T-helper 2 cell treated with Interferon-gamma antibody and Interleukin-4, amounts not matched to agents 100 ng/mL and 5 ng/mL, for 36 hours (primary cell): ENCODE measurements around the gene MPV17L2. TPM values are rescaled to one million over a fixed set of nuclear protein-coding genes. Genes with fewer than 3 reads are reported as not detected.
"Not testable (repeated sequence)": the region's sequence is repeated elsewhere in the genome, so short reads cannot be mapped to it uniquely, and the experiment has no call there.

Experiments used
- intact Hi-C: fragments of 100-400 bp; cut with micrococcal nuclease; formaldehyde crosslinking; loops from one replicate; pipeline ENCODE4 v1.15.1; 2023
- total RNA-seq: library from RNA; stranded (reverse); gene quantifications from 2 replicates; pipeline ENCODE4 v1.2.3, GENCODE V29; 2022

MPV17L2 gene
- 7.4 and 9.6 TPM in 2 replicates for total RNA-seq

DNA sequence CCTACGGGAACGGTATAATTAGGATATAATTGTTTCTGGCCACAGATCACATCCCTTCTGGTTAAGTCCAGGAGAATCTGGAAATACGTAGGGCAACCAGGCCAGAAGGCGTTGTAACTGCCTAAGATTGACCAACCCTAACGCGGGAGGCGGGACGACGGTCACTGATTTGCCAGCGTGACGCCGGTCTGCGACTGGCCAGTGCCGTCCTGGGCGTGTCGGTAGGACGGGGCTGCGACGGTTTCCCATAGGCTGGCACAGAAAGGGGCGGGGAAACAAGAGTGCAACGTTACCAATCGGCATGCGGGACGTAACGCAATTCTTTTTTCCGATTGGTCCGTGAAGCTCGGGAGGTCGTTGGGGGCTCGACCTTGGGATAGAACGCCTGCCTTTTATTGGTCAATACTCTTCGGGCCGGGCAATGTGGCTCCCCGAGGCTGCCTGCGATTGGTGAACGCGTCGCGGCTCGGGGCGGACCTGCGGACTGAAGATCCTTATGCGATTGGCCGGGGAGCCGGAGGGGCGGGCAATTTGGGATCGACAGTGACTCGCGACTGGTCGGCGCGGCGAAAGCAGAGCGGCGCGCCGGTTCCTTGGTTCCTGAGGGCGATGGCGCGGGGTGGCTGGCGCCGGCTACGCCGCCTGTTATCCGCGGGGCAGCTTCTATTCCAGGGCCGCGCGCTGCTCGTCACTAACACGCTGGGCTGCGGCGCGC, at the start of gene MPV17L2:
MPV17L2 (plus strand) TSS at position 546 of the 715 bp plus-strand sequence; CDS start at position 610, 64 bp downstream.
- intact Hi-C loops = loop anchor here (1.0 to 5.0 kb wide), 5 partner anchors 11 to 186 kb away; partner anchors contain the start of genes ARRDC2, LSM4 and RAB3A

DNA sequence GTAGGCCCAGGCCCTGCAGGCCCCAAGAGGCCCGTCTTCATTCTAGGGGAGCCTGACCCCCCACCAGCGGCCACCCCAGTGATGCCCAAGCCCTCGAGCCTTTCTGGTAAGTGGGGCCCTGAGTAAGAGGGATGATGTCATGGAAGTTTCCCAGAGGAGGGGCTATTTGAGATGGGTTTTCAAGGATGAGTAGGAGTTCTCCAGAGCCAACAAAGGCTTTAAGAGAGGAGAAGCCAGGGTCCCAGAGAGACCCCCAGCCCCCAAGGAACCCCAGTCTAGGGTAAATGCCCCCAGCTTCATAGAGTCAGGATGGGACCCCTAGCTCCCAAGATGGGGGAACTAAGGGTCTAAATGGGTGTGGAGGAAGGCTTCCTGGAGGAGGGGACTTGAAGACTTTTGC, 49.1 kb upstream of the MPV17L2 start:
- intact Hi-C loops = no loop called here

DNA sequence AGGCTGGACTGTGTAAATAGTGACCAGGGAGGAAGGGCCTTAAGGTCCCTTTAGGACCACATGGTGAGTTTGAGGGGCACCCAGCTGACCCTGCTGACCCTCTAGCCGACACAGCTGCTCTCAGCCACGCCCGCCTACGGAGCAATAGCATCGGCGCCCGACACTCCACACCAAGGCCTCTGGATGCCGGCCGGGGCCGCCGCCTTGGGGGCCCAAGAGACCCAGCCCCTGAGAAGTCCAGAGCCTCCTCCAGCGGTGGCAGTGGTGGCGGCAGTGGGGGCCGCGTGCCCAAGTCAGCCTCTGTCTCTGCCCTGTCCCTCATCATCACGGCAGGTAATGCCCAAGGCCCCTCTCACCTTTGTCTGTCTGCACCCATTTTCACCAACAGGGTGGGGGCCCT, 48.7 kb upstream of the MPV17L2 start:
- intact Hi-C loops = no loop called here

DNA sequence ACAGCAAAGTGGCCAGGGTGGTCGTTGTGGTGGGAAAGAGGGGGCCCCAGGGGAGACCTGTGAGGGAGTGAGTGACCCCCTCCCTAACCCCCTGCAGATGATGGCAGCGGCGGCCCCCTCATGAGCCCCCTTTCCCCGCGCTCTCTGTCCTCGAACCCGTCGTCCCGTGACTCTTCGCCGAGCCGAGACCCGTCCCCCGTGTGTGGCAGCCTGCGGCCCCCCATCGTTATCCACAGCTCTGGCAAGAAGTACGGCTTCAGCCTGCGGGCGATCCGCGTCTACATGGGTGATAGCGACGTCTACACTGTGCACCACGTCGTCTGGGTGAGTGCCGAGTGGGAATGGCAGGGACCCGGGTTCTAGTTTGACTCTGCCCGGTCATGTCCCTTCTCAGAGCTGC, 48.1 kb upstream of the MPV17L2 start:
- intact Hi-C loops = no loop called here

DNA sequence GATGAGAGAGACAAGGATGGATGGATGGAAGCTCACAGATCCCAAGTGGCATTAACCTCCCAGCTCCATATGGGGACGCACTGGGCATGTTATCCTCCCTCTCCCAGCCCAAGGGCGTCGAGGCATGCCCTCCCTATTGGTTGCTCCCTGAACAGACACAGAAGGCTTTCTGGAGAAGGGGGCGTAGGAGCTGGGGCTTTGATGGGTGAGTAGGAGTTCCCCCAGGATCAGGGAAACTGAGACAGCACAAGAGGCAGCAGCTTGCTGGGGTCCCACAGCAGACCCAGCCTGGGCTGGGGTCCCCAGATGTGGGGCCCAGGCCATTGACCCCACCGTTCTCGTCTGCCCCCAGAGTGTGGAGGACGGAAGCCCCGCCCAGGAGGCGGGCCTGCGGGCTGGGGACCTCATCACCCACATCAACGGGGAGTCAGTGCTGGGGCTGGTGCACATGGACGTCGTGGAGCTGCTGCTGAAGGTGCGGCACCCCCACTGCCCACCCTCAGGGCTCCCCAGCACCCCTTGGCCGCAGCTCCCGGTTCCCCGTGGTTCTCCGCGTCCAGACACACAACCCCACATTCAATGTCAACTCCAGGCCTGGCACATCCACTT, 47.5 kb upstream of the MPV17L2 start:
- intact Hi-C loops = no loop called here

DNA sequence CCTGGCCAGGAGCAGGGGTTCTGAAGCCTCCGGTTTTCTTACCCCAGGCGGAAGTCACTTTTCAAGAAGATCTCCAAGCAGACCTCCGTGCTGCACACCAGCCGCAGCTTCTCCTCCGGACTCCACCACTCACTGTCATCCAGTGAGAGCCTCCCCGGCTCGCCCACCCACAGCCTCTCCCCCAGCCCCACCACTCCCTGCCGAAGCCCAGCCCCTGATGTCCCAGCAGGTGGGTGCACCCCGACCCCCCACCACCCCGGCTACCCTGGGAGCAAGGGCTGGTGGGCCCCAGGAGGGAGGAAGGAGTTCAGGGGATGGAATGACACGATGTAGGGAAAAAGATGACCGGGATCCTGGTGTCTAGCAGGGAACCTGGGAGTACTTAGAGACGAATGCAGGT, 45.6 kb upstream of the MPV17L2 start:
- intact Hi-C loops = no loop called here

DNA sequence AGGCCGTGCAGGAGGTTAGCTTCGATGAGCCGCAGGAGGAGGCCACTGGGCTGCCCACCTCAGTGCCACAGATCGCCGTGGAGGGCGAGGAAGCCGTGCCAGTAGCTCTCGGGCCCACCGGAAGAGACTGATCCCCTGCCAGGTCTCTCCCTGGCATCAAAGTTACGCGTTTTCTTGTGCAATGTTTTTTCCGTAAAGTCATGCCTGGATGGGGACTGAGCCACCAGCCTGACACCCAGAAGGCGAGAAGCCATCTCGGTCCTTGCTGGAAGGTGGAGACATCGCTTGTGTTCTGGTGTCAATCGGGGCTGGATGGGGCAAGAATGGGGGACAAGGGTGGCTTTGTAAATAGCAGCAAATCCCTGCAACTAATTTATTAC, 43.4 kb upstream of the MPV17L2 start:
- intact Hi-C loops = no loop called here

DNA sequence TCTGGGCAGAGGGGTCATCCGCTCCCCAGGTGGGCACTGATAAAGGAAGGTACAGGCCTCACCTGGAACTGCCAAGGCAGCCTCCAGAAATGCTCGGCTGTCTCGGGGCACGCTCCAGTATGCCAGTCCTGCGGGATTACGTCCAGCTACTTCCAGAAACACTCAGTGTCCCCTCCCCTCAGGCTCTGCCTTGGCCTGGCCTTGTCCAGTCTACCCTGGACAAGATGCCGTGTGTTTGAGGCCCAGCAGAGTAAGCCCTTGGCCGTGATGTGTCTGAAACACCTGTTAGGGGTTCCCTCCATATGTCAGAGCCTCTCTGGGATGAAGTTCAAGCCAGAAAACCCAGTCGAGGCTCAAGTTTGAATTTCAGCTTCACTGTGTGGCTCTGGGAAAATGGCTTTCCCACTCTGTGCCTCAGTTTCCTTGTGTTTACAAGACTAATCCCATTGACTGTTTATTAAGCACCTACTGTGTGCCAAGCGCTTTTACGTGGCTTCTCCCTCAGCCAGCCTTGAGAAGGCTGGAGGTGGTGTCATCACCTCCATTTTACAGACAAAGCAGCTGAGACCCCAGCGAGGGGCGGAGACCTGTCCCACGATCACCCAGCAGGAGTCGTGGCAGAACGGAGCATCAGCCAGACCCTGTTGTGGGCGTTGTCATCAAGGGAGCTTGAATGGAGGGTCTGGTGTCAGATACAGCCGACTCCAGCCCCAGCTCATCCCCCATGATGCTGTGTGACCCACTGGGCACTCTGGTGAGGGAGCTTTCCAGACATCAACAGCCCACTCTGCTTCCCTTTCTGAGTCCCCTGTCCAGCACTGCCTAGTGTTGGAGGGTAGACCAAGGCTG, 42.0 kb upstream of the MPV17L2 start:
- intact Hi-C loops = loop anchor here (5.0 kb wide), 1 partner anchor 144 kb away; the partner anchor contains the start of gene ARRDC2

DNA sequence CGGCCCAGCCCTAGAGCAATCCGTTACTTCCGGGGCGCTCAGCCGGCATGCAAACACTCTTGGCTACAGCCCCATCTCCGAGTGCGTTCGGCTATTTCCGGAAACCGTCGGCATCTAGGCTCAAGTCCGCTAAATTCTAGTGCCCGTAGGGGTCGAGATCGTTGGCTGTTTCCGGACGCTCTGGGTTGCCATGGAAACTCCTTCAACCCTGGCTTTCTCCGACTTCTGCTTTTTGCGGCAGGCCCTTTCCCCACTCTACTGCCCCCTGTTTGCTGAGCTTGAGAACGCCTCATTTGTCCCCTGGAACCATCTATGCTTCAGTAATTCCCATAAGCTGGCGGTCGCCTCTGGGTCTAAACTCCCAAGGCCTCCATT, 40.6 kb upstream of the MPV17L2 start:
- intact Hi-C loops = loop anchor here (1.0 to 5.0 kb wide), 5 partner anchors 9 to 145 kb away; partner anchors contain the start of gene ARRDC2

DNA sequence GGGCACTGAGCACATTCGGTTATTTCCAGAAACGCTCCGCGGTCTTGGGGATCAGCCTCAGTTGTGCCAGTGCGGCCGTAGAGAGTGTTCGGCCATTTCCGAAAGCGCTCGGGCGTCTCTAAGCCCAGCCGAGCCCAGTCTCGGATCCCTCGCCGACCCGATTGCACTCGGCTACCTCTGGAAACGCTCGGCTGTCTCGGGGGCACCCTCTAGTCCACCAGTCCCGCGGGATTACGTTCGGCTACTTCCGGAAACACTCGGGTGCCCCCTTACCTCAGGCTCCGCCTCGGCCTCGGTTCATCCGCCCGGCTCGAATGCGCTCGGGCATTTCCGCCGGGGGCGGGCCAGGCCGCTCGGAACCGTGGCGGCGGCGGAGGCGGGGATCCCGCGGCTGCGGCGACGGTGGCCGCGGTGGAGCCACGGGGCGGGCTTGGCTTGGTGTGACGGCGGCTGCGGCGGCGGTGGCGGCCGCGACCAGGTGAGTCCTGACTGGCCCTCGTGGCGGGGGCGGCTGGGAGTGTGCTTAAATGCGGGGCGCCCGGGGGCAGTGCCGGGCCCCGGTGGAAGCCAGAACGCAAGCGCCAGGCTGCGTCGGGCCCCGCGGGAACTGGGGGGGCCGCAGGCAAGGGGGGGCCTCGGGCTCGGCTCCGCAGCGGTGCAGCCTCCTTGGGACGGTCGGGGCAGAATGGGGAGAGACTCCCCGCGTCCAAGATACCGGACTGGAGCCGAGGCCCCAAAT, 40.0 kb upstream of the MPV17L2 start, which contains the start of gene PIK3R2:
PIK3R2 (plus strand) TSS at position 347 of the 739 bp plus-strand sequence. CDS start 2,717 bp downstream, outside the sequence.
- intact Hi-C loops = loop anchor here (1.0 to 5.0 kb wide), 5 partner anchors 8 to 146 kb away; partner anchors contain the start of gene ARRDC2

DNA sequence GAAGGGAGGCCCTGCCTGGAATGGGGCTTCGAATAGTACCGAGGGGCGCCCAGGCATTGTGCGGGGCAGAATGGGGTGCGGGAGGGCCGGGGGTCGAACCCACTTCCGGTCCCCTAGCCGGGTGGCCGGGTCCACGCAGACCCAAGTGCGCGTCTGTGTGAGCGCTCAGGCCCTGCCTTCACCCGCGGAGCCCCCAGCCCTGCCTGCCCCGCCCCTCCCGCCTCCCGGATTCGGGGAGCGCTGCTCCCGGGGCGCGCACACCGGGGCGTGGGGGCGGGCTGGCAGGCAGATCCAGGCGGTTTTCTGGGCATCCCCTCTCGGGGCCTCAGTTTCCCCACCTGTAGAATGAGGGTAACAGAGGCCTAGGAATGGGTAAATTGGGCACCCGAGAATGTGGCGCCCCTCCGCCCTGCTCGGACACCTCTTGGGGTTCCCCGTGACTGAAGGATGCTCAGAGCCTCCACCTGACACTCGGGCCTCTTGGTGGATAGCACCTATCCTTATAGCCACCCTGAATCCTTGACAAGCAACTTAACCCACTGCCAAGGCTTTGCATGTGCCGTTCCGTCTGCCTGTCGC, 39.4 kb upstream of the MPV17L2 start:
- intact Hi-C loops = loop anchor here (5.0 kb wide), 1 partner anchor 146 kb away; the partner anchor contains the start of gene ARRDC2

DNA sequence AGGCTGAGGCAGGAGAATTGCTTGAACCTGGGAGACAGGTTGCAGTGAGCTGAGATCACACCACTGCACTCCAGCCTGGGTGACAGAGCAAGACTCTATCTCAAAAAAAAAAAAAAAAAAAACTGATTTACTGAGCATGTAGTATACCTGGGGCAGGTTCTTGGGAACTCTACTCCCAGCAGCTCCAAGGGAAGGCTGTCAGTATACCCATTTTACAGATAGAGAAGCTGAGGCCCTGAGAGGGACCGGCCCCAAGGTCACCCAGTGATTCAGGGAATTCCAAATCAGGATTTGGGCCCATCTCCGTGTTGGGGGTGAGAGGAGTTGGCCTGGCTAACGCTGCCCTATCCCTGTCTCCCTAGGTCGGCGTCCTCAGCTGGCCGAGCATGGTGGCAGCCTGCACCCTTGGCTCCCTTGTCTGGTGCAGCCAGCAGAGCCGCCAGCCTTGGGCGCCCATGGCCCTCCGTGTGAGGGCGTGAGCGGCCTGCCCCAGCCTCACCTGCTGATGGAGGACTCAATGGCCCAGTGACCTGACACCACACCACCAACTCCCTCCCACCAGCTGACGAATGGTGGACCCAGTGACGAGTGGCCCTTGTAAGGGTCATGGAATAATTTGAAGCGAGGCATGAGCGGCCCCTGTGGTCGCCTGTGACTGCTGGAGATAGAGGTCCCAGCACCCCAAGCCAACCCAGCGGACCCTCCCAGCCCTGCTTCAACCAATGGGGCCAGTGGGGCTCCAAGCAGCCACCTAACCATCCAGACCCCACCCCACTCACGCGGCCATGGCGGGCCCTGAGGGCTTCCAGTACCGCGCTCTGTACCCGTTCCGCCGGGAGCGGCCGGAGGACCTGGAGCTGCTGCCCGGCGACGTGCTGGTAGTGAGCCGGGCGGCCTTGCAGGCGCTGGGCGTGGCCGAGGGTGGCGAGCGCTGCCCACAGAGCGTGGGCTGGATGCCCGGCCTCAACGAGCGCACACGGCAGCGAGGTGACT, 37.6 kb upstream of the MPV17L2 start:
- intact Hi-C loops = no loop called here

DNA sequence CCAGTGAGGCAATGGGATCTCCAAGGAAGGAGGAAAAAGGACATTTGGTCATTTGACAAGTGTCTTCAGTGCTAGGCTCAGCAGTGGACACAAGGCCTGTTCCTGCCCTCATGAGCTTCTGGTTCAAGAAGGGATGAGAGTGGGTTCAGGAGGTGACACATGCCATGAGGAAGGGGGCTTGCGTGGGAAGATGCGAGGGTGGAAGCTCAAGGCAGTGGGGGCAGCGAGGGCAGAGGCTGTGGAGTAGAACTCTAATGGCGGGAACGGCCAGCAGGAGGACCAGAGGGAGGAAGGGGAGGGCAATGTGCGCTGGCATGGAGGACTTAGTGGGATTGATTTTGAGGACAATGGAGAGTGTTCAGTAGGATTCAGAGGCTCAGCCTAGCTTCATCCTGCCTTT, 36.8 kb upstream of the MPV17L2 start:
- intact Hi-C loops = no loop called here

DNA sequence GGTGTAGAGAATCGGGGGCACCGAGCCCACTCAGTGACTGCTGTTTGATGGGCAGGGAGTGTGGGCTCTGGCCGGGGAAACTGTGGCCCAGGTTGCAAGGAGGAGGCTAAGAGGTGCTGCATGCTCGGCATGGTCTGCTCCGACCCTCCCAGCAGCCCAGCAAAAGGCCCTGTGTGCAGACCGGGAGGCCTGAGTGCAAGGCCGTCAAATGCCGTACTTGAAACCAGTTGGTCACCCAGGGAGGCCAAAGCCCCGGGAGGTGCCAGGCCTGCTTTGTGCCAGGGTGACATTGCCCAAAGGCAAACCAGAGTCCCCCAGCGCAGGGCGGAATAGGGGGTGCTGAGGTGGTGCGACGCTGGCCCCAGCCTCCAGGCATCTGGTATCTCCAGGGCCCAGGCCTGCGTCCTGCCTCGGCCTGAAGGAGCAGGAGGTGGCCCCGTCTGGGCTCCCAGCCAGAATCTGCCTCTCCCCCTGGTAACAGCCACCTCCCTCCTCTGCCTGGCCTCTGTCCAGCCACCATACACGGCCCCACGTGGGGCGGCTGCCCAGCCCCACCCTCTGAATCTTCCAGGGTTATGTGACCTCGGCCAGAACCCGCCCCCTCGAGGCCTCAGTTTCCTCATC, 36.1 kb upstream of the MPV17L2 start:
- intact Hi-C loops = no loop called here

DNA sequence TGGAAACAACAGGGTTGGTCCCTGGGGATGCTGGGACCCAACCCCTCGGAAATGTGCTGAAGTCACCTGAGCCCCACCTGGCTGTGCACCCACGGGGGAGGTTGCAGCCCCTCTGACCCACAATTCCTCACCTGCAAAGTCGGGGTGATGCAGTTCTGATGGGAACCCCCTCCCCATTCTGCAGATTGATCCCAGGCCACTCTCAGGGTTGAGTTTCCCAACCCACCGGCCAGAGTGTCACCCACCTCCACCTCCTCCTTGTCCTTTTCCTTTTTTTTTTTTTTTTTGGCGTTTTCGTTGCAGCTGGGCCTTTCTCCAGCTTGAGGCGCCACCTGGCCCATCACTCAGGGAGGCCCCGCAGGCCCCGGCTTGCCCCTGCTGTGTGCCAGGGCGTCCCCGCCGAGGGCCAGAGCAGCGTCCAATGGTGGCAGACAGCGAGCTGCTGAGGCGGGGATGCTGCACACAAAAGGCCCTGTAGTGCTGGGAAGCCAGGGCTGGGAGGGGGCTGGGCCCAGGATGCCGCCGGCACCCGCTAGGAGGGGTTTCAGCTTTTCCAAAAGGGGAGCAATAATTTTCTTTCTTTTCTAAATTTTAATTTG, 35.5 kb upstream of the MPV17L2 start:
- intact Hi-C loops = no loop called here

DNA sequence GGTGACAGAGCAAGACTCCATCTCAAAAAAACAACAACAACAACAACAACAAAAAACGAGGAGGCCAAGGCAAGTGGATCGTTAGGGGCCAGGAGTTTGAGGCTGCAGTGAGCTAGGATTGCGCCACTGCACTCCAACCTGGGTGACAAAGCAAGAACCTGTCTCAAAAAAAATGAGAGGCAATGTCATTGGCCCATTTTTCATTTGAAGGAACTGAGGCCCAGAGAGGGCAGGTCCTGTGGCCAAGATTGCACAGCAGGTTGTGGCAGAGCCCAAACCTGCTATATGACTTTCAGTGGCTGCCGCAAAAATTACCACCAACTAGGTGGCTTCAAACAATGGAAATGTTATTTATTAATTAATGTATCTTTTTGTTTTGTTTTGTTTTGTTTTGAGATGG, 34.6 kb upstream of the MPV17L2 start:
- intact Hi-C loops = no loop called here

DNA sequence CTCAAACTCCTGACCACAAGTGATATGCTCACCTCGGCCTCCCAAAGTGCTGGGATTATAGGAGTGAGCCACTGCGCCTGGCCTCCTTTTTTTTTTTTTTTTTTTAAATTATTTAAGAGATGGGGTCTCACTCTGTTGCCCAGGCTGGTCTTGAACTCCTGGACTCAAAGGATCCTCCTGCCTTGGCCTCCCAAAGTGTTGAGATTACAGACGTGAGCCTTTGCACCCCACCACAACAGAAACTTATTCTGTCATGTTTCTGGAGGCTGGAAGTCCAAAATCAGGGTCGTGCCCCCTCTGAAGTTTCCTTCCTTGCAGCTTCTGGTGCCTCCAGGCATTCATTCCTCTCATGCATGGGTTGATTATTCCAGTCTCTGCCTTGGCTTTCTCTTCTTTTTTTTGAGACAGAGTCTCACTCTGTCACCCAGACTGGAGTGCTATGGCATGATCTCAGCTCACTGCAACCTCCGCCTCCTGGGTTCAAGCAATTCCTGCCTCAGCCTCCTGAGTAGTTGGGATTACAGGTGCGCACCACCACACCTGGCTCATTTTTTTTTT, 33.9 kb upstream of the MPV17L2 start:
- intact Hi-C loops = not testable (repeated sequence)

DNA sequence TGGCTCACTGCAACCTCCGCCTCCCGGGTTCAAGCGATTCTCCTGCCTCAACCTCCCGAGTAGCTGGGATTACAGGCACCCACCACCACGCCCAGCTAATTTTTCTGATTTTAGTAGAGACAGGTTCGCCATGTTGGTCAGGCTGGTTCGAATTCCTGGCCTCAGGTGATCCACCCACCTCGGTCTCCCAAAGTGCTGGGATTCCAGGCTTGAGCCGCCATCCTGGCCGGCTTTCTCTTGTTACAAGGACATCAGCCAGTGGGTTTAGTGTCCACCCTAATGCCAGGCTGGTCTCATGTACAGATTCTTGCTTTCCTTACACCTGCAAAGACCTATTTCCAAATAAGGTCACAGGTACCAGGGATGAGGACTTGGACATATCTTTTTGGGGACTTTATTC, 33.2 kb upstream of the MPV17L2 start:
- intact Hi-C loops = no loop called here
